Activated CD8-positive, alpha-beta memory T cell treated with anti-CD3 and anti-CD28 coated beads for 4 hours (primary cell): ENCODE measurements around the gene PIAS2.

ENCODE experiments used
- DNase-seq, 2 donors: peaks; one replicate each; pipeline ENCODE4 v3.0.0-alpha.2; 2020; ENCODE audit warnings: low read depth in 2 of 2

The PIAS2 gene

GRCh38 chr18:46764586-46764985 lies 152.7 kb downstream of the PIAS2 start:
- no peak for DNase-seq

DNA sequence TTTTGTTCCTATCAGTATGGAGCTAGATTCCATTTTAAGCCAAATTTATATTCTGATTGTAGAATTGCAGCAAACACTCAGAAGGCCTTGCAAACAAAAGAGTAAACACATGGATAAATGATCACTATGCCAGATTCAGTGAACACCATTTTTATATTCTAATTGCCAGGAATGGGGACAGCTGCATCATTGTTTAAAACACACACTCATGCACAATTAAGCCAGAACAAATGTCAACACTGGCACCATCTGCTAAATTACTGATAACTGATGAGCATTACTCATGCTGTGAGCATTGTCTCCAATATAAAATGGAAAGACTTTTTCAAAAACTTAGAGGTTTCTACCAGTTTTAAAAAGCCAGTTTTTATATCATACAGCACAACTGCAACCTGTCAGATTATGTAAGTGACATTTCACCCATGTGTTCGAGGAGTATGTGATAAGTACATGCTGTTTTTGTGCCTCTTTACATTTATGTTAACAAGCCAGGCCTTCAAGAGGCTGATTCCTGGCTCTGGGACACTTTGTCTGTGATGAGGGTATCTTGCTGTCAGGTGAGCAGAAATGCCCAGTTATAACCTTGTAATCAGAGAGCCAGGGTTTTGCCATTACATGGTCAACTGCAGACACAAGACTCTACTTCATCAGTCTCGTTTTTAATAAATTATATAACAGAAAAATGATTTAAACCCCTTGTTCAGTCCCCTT lies 156.1 kb downstream of the PIAS2 start:
- no peak for DNase-seq

- no peak for DNase-seq
Observed at GRCh38 chr18:46759890-46760289, 157.4 kb downstream of the PIAS2 start.

- DNase-seq = no peak
Observed at GRCh38 chr18:46756559-46757201, 160.6 kb downstream of the PIAS2 start, which contains the start of gene ST8SIA5. Gene ST8SIA5, minus strand, starts transcription at chr18:46757053. Its CDS starts 545 bp downstream, at chr18:46756508.

DNA sequence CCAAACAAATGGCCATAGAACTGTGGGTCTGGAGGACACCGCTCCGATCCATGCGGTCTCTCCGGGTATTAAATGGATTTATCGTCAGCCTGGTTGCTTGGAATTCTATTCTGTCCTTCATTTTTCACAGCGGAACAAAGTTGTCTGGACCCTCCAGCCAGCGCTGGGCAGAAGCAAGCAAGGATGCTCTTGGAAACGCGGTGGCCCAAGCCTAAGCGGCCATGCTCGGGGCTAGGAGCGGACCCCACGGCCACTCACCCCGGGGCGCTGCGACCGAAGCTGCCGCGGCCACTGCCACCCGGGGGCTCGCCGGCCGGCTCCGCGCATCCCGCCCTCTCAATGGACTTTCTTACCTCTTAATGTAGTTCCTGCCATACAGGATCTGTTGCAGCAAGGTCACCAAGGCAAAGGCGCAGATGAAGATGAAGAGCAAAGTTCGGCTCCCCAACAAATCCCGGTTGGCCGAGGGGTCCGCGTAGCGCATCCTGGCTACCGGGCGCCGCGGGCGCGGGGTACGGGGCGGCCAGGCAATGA lies 161.2 kb downstream of the PIAS2 start:
- no peak for DNase-seq

- no peak for DNase-seq
Observed at GRCh38 chr18:46755315-46756024, 161.8 kb downstream of the PIAS2 start.

DNA sequence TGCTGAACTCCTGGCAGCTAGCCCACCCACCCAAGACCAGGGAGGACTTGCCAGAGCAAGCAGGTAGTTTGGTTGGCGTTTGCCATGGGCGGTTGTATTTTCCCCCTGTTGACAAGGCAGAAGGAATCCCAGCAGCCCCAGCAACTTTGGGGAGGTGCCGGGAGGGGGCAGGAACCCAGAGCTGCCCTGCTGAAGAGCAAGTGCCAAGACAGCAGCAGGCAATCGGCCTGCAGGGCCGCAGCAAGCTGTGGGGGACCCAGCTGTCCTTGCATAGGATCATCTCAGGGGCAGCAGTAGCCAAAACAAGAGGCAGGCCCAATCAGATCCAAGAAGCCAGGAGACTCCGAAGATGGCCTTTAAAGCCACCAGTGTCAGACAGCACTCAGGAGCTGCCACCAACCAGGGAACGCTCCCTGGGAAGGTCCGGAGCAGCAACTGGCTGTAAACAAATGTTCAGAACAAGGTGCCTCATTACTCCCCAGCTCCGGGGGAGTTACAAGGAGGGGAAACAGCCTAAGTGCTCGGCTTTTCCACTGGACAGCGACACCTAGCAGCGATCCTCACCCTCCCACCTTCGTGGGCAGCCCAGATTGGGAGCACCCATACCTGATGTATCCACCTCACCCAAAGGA lies 162.5 kb downstream of the PIAS2 start:
- DNase-seq = no peak

GRCh38 chr18:46754188-46754587 lies 163.1 kb downstream of the PIAS2 start:
- no peak for DNase-seq
